Stimulated activated naive CD8-positive, alpha-beta T cell treated with anti-CD3 and anti-CD28 coated beads, Interleukin-15, Interleukin-2, amounts not matched to agents 100 U/mL and 50 U/mL, for 24 hours (primary cell): ENCODE results near the gene DDIT3.

Experiments used
- ATAC-seq: fragments of 150-1000 bp; cut with Tn5 transposase; one replicate; pipeline ENCODE4 v1.10.0; 2021
- DNase-seq: peaks from one replicate; pipeline ENCODE4 v3.0.0; 2021

Gene DDIT3

GRCh38 chr12:57547288-57548012 is 27.1 kb upstream of the DDIT3 start:
- no peak for DNase-seq
- ATAC-seq: no peak

GRCh38 chr12:57546438-57547287 is 26.3 kb upstream of the DDIT3 start, which contains the start of gene DCTN2:
Gene DCTN2 (minus strand): TSS chr12:57547192. CDS start chr12:57547063, 129 bp downstream.
- DNase-seq (peak; percentile 93), ATAC-seq (peak; percentile 97)

- DNase-seq: peak; percentile 28
- ATAC-seq: peak; percentile 12
These were observed 25.6 kb upstream of the DDIT3 start for GRCh38 chr12:57545809-57546437.

GRCh38 chr12:57543581-57543980 is 23.3 kb upstream of the DDIT3 start:
- no peak for DNase-seq

GRCh38 chr12:57541717-57542116 is 21.4 kb upstream of the DDIT3 start:
- ATAC-seq: no peak
- no peak for DNase-seq

More at GRCh38 chr12:57543581-57543980, 23.3 kb upstream of the DDIT3 start:
- no peak for ATAC-seq

GRCh38 chr12:57541001-57541400 is 20.7 kb upstream of the DDIT3 start:
- no peak for ATAC-seq
- no peak for DNase-seq

GRCh38 chr12:57539134-57539768 is 18.9 kb upstream of the DDIT3 start:
- ATAC-seq (no peak), DNase-seq (no peak)

GRCh38 chr12:57536597-57536942 is 16.3 kb upstream of the DDIT3 start:
- ATAC-seq (no peak), DNase-seq (no peak)

GRCh38 chr12:57535764-57536596 is 15.7 kb upstream of the DDIT3 start:
- ATAC-seq (no peak), DNase-seq (no peak)

- DNase-seq: no peak
- ATAC-seq: no peak
These were observed 14.8 kb upstream of the DDIT3 start for GRCh38 chr12:57534991-57535543.

GRCh38 chr12:57534250-57534649 is 13.9 kb upstream of the DDIT3 start:
- ATAC-seq: no peak
- DNase-seq: no peak

- no peak for DNase-seq
- ATAC-seq: no peak
These were observed 12.8 kb upstream of the DDIT3 start for GRCh38 chr12:57533108-57533507.

GRCh38 chr12:57531836-57532235 is 11.5 kb upstream of the DDIT3 start:
- no peak for ATAC-seq
- no peak for DNase-seq

GRCh38 chr12:57530396-57531142 is 10.3 kb upstream of the DDIT3 start:
- no peak for DNase-seq
- no peak for ATAC-seq

- DNase-seq: no peak
- no peak for ATAC-seq
These were observed 9.5 kb upstream of the DDIT3 start for GRCh38 chr12:57529831-57530230.

GRCh38 chr12:57528831-57529555 is 8.7 kb upstream of the DDIT3 start:
- no peak for DNase-seq
- no peak for ATAC-seq

- ATAC-seq (no peak), DNase-seq (no peak)
These were observed 7.9 kb upstream of the DDIT3 start for GRCh38 chr12:57528176-57528575.

- DNase-seq (no peak), ATAC-seq (no peak)
These were observed 6.9 kb upstream of the DDIT3 start for GRCh38 chr12:57527184-57527583.

- ATAC-seq (no peak), DNase-seq (no peak)
These were observed 6.3 kb upstream of the DDIT3 start for GRCh38 chr12:57526477-57527126.
